Measurements from ENCODE around the gene EVC2. TPM values are rescaled to one million over a fixed set of nuclear protein-coding genes. Genes with fewer than 3 reads are reported as not detected.

The EVC2 gene
- total and polyA plus RNA-seq, 2 experiments from 2014 or later = 4.3 to 8.1 TPM

GRCh38 chr4:5686338-5686737 lies 22.0 kb downstream of the EVC2 start:
- Histone ChIP-seq H3K27ac (no peak overlapping the region), H2AFZ (no peak overlapping the region), H3K4me2 (ENCODE audit: unreplicated experiment) (no peak overlapping the region), H3K36me3 (ENCODE audit: low read depth) (peaks cover 28% of the 10 kb centered on the region), H3K79me2 (ENCODE audit: insufficient read depth) (no peaks in the 10 kb centered on the region), H3F3A (ENCODE audit: insufficient read depth) (no peaks in the 10 kb centered on the region), H3K9ac (no peak overlapping the region), H3K4me1 (ENCODE audit: insufficient read depth) (no peaks in the 10 kb centered on the region), H3K4me3 (no peak overlapping the region), H4K20me1 (ENCODE audit: insufficient read depth) (no peaks in the 10 kb centered on the region), H3K9me3 (ENCODE audit: low read depth) (no peaks in the 10 kb centered on the region), H3K9me2 (ENCODE audit: insufficient read depth) (no peaks in the 10 kb centered on the region), H3K27me3 (replicated peaks; ENCODE audit: insufficient read depth) (no peaks in the 10 kb centered on the region)
- WGBS, 2 experiments (ENCODE audit: low coverage in 1 of 2, low lambda C conversion rate in 2 of 2, missing lambda C conversion rate in 2 of 2) = 89 to 91% methylated on average over 6 of the region's 6 CpGs
- no peak for DNase-seq
- TF ChIP-seq EZH2 (IDR thresholded peaks at IDR 0.05; ENCODE audit: insufficient read depth, poor library complexity, severe bottlenecking) = no peak
- in situ Hi-C loops (cut with MboI) = no loop called here

- H3K9ac ChIP-seq = no peak overlapping the region
- H3K79me2 ChIP-seq (ENCODE audit: insufficient read depth) = no peaks in the 10 kb centered on the region
- H3K4me1 ChIP-seq (ENCODE audit: insufficient read depth) = no peaks in the 10 kb centered on the region
- H3K4me3 ChIP-seq = no peak overlapping the region
- no peak overlapping the region for H2AFZ ChIP-seq
- no peak for DNase-seq
- no peak overlapping the region for H3K27ac ChIP-seq
- no peaks in the 10 kb centered on the region for H3K9me3 ChIP-seq (ENCODE audit: low read depth)
- no peaks in the 10 kb centered on the region for H3F3A ChIP-seq (ENCODE audit: insufficient read depth)
- H3K4me2 ChIP-seq (ENCODE audit: unreplicated experiment) = no peak overlapping the region
- H3K36me3 ChIP-seq (ENCODE audit: low read depth) = peaks cover 25% of the 10 kb centered on the region
- WGBS, 2 experiments (ENCODE audit: low coverage in 1 of 2, low lambda C conversion rate in 2 of 2, missing lambda C conversion rate in 2 of 2) = 93 to 95% methylated on average over 9 of the region's 9 CpGs
- no peaks in the 10 kb centered on the region for H4K20me1 ChIP-seq (ENCODE audit: insufficient read depth)
- in situ Hi-C loops (cut with MboI) = no loop called here
- no peaks in the 10 kb centered on the region for H3K9me2 ChIP-seq (ENCODE audit: insufficient read depth)
- TF ChIP-seq EZH2 (IDR thresholded peaks at IDR 0.05; ENCODE audit: insufficient read depth, poor library complexity, severe bottlenecking) (no peak), EZH2phosphoT487 (IDR thresholded peaks at IDR 0.05; ENCODE audit: insufficient read depth, low read depth) (no peak)
- H3K27me3 ChIP-seq (replicated peaks; ENCODE audit: insufficient read depth) = no peaks in the 10 kb centered on the region
These were observed 23.1 kb downstream of the EVC2 start for GRCh38 chr4:5685296-5685695.

GRCh38 chr4:5683566-5683965 lies 24.8 kb downstream of the EVC2 start:
- Histone ChIP-seq H3K27me3 (replicated peaks; ENCODE audit: insufficient read depth) (no peaks in the 10 kb centered on the region), H3K9me2 (ENCODE audit: insufficient read depth) (no peaks in the 10 kb centered on the region), H3K4me2 (ENCODE audit: unreplicated experiment) (no peak overlapping the region), H3K9ac (no peak overlapping the region), H3K4me3 (no peak overlapping the region), H2AFZ (no peak overlapping the region), H3K79me2 (ENCODE audit: insufficient read depth) (no peaks in the 10 kb centered on the region), H3K27ac (no peak overlapping the region), H3F3A (ENCODE audit: insufficient read depth) (no peaks in the 10 kb centered on the region), H3K4me1 (ENCODE audit: insufficient read depth) (no peaks in the 10 kb centered on the region), H3K9me3 (ENCODE audit: low read depth) (no peaks in the 10 kb centered on the region), H3K36me3 (ENCODE audit: low read depth) (peaks cover 32% of the 10 kb centered on the region), H4K20me1 (ENCODE audit: insufficient read depth) (no peaks in the 10 kb centered on the region)
- TF ChIP-seq EZH2 (IDR thresholded peaks at IDR 0.05; ENCODE audit: insufficient read depth, poor library complexity, severe bottlenecking) = no peak
- TF ChIP-seq EZH2phosphoT487 (IDR thresholded peaks at IDR 0.05; ENCODE audit: insufficient read depth, low read depth) = no peak
- in situ Hi-C loops (cut with MboI) = no loop called here
- WGBS, 2 experiments (ENCODE audit: low coverage in 1 of 2, low lambda C conversion rate in 2 of 2, missing lambda C conversion rate in 2 of 2) = 49 to 59% methylated on average over 10 of the region's 10 CpGs
- no peak for DNase-seq

- no peak overlapping the region for H3K27ac ChIP-seq
- peak; percentile 28 for DNase-seq
- no peaks in the 10 kb centered on the region for H3K27me3 ChIP-seq (replicated peaks; ENCODE audit: insufficient read depth)
- WGBS, 2 experiments (ENCODE audit: low coverage in 1 of 2, low lambda C conversion rate in 2 of 2, missing lambda C conversion rate in 2 of 2) = 72 to 76% methylated on average over 10 of the region's 10 CpGs
- no peaks in the 10 kb centered on the region for H3K79me2 ChIP-seq (ENCODE audit: insufficient read depth)
- no peak overlapping the region for H3K4me2 ChIP-seq (ENCODE audit: unreplicated experiment)
- H3K4me1 ChIP-seq (ENCODE audit: insufficient read depth) = no peaks in the 10 kb centered on the region
- no peaks in the 10 kb centered on the region for H3K9me3 ChIP-seq (ENCODE audit: low read depth)
- H3K36me3 ChIP-seq (ENCODE audit: low read depth) = peaks cover 22% of the 10 kb centered on the region
- H3K9me2 ChIP-seq (ENCODE audit: insufficient read depth) = no peaks in the 10 kb centered on the region
- no peak for TF ChIP-seq EZH2 (IDR thresholded peaks at IDR 0.05; ENCODE audit: insufficient read depth, poor library complexity, severe bottlenecking)
- TF ChIP-seq EZH2phosphoT487 (IDR thresholded peaks at IDR 0.05; ENCODE audit: insufficient read depth, low read depth) = no peak
- H3F3A ChIP-seq (ENCODE audit: insufficient read depth) = no peaks in the 10 kb centered on the region
- H3K4me3 ChIP-seq = no peak overlapping the region
- no peak overlapping the region for H2AFZ ChIP-seq
- in situ Hi-C loops (cut with MboI) = no loop called here
- no peaks in the 10 kb centered on the region for H4K20me1 ChIP-seq (ENCODE audit: insufficient read depth)
- no peak overlapping the region for H3K9ac ChIP-seq
These were observed 29.4 kb downstream of the EVC2 start for GRCh38 chr4:5678977-5679376.

- peaks cover 18% of the 10 kb centered on the region for H3K36me3 ChIP-seq (ENCODE audit: low read depth)
- no peaks in the 10 kb centered on the region for H3K9me3 ChIP-seq (ENCODE audit: low read depth)
- H3K9me2 ChIP-seq (ENCODE audit: insufficient read depth) = no peaks in the 10 kb centered on the region
- H4K20me1 ChIP-seq (ENCODE audit: insufficient read depth) = no peaks in the 10 kb centered on the region
- H3K9ac ChIP-seq = no peak overlapping the region
- TF ChIP-seq EZH2phosphoT487 (IDR thresholded peaks at IDR 0.05; ENCODE audit: insufficient read depth, low read depth) = no peak
- TF ChIP-seq EZH2 (IDR thresholded peaks at IDR 0.05; ENCODE audit: insufficient read depth, poor library complexity, severe bottlenecking) = no peak
- no peak overlapping the region for H3K4me2 ChIP-seq (ENCODE audit: unreplicated experiment)
- no peaks in the 10 kb centered on the region for H3K4me1 ChIP-seq (ENCODE audit: insufficient read depth)
- H3F3A ChIP-seq (ENCODE audit: insufficient read depth) = no peaks in the 10 kb centered on the region
- H3K79me2 ChIP-seq (ENCODE audit: insufficient read depth) = no peaks in the 10 kb centered on the region
- in situ Hi-C loops (cut with MboI) = no loop called here
- no peaks in the 10 kb centered on the region for H3K27me3 ChIP-seq (replicated peaks; ENCODE audit: insufficient read depth)
- no peak overlapping the region for H3K27ac ChIP-seq
- no peak overlapping the region for H3K4me3 ChIP-seq
- no peak overlapping the region for H2AFZ ChIP-seq
- no peak for DNase-seq
- 86 to 90% methylated on average over 8 of the region's 8 CpGs for WGBS, 2 experiments (ENCODE audit: low coverage in 1 of 2, low lambda C conversion rate in 2 of 2, missing lambda C conversion rate in 2 of 2)
These were observed 31.6 kb downstream of the EVC2 start for GRCh38 chr4:5676763-5677162.

Measured in GM23248 (cell line).